ENCODE results near the gene SH3BP4. TPM values are rescaled to one million over a fixed set of nuclear protein-coding genes. Genes with fewer than 3 reads are reported as not detected.

SH3BP4 gene
- total RNA-seq, 1 experiment from 2014 or later: 28.2 TPM

- no peak for DNase-seq (ENCODE audit: extremely low read depth, low read depth)
These were observed 27.7 kb downstream of the SH3BP4 start for GRCh38 chr2:234979204-234980167.

- no peak for DNase-seq (ENCODE audit: extremely low read depth, low read depth)
These were observed 28.8 kb downstream of the SH3BP4 start for GRCh38 chr2:234980451-234981187.

DNA sequence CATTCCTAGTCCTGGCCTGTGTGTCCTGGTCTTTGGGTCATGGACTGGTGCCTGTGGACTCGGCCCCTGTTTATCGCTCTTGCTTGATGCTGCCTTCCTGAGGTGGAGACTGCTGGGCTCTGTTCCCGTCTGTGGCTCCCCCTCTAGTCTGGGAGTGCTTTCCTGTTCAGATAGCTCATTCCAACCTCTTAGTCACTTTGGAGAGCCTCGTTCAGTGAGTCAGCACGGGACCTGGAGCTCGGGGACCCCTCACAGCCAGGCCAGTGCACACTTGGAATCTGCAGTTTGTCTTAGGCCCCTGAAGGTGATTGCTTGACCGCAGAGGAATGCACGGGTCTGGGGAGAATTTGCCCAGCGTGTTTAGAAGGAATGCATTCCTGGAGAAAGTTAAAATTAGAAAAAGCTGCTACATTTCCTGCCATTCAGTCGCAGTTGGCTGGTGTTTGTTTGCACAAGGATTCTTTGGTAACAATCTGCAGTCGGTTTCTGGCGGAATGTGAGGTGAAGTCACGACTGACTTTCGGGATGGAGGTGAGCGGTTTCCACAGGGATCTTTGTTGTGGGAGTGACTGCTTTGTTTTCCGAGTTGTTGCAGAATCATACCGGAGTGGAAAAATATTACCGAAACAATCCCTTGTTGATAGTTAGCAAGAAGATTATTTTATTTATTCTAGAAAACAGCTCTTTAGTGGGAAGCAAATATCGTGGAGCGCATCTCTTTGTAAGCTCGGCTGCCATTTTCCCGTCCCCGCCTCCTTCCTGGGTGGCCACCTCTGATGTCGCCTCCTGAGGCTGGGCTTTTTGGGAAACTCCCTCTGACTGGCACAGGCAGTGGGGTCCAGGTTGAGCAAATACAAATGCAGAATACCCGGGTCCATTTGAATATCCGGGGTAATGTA lies 29.6 kb downstream of the SH3BP4 start:
- DNase-seq (ENCODE audit: extremely low read depth, low read depth): peak; percentile 61

DNA sequence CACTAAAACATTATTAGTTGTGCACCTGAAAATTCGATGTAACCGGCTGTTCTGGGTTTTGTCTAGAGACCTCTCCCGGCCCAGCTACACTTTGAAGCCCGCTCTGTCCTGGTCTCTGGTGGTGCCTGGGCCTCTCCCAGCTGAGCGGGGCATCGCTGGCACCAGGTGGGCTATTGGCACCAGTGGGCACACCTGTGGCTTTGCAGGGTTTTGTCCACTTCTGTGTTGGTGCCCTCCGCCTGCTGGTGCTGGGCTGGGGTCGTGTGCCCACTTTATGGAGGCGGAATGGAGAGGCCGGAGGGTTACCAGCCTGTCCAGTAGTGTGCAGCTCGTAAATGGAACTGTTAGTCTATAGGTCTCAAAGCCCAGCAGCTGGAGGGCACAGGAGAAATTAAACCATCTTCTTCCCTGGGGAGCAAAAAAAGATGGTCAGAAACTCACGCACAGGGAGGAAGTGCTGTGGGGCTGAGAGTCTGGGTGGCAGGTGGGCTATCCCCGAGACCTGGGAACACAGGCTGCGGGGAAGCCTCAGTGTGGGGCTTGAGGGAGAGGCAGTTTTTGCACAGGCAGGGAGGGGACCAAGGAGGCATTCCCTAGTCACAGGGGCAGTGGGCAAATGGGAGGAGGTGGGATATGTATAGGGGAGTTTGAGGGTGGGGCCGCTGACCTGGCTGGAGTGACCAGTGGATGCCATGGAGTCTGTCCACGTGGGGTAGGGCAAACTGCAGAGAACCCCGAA lies 30.4 kb downstream of the SH3BP4 start:
- DNase-seq (ENCODE audit: extremely low read depth, low read depth): no peak

DNA sequence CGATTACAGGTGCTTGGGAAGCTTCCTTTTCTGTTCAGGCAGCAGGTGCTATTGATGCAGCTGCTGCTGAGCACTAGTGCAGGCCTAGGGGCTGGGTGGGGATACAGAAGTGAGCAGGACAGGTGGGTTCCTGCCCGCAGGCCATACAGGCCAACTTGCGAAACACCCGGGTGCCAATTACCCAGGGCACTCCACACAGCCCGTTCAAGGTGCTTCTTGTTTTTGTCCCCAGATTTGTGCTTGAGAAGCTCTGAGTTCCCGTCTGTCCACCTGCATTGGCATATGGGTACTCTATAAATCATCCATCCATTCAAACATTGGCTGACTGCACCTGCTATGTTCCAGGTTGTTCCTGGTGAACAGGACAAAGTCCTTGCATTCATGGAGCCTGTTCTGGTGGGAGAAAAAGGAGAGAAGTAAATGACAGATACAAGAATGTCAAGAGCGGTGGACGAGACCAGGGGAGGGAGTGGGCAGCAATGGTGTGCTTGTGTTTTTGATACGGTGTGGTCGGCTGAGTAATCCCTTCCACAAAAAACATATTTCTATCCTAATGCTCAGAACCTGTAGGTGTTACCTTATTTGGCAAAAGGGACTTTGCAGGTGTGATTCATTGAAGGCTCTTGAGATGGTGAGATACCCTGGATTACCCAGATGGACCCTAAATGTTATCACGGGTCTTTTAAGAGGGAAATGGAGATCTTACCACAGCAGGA lies 31.4 kb downstream of the SH3BP4 start:
- no peak for DNase-seq (ENCODE audit: extremely low read depth, low read depth)

DNA sequence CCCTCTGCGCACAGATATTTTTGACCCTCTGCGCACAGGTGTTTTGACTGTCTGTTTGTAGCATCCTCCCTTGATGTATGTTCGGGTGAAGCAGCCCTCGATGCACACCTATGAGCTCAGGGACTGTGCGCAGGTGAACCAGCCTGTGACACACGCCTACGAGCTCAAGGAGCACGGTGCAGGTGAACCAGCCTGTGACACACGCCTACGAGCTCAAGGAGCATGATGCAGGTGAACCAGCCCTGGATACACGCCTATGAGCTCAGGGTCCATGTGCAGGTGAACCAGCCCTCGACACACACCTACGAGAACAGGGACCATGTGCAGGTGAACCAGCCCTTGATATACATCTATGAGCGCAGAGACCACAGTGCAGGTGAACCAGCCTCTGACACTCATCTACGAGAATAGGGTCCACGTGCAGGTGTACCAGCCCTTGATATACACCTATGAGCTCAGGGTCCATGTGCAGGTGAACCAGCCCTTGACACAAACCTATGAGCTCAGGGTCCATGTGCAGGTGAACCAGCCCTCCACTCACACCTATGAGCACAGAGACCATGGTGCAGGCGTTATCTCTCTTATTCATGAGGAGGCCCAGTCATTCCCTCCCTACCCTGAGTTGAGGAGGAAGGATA lies 33.9 kb downstream of the SH3BP4 start:
- no peak for DNase-seq (ENCODE audit: extremely low read depth, low read depth)

DNA sequence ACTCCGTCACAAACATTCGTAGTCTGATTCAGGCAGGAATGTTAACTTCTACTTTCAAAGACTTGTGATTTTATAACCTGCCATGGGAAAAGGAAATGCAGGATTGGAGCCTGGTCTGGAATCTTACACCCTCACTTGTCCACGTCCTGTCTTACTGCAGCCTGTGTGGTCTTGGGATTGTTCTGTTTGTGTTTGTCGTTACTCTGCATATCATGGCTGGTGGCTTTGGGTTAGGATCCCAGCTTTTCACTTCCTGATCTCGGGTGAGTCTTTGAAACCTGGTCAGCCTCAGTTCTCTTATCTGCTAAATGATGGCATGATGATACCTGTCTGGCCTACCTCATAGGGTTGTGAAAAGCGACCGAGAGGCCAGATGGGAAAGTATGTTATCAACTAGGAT lies 34.6 kb downstream of the SH3BP4 start:
- no peak for DNase-seq (ENCODE audit: extremely low read depth, low read depth)

- DNase-seq (ENCODE audit: extremely low read depth, low read depth): no peak
These were observed 35.3 kb downstream of the SH3BP4 start for GRCh38 chr2:234986876-234987720.

DNA sequence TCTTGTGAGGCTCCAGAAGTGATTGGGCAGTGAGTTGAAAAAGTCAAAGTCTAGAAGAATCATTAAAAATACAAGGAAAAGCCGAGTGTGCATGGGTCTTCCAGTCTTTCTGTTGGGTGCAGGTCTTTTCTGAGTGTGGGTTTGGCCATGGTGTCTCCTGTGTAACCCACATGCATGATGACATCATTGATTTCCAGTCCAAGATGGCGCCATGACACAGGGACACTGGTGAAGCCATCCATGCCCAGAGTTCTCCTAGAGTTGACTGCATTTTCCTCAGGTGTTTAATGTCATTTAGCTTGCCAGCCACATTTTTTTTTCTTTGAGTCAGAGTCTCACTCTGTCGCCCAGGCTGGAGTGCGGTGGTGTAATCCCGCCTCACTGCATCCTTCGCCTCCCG lies 35.9 kb downstream of the SH3BP4 start:
- no peak for DNase-seq (ENCODE audit: extremely low read depth, low read depth)

DNA sequence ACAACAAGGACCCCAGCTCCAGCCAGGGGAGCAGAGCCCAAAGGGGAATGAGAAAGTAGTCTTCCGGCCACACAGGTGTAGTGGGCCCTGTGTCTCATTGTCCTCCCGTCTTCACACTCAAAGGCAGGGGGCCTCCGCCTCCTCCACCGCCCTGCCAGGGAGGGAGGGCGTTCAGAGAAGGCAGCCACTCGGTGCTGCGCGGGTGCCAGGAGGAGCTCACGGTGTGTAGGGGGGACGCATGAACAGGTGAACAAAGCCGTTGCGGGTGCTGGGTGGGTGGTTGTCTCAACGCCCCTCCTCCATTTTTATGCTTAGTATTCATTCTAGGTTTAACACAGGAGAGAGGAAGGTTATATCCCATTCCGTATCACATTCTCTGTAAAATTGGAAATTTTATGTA lies 36.7 kb downstream of the SH3BP4 start:
- DNase-seq (ENCODE audit: extremely low read depth, low read depth): no peak

DNA sequence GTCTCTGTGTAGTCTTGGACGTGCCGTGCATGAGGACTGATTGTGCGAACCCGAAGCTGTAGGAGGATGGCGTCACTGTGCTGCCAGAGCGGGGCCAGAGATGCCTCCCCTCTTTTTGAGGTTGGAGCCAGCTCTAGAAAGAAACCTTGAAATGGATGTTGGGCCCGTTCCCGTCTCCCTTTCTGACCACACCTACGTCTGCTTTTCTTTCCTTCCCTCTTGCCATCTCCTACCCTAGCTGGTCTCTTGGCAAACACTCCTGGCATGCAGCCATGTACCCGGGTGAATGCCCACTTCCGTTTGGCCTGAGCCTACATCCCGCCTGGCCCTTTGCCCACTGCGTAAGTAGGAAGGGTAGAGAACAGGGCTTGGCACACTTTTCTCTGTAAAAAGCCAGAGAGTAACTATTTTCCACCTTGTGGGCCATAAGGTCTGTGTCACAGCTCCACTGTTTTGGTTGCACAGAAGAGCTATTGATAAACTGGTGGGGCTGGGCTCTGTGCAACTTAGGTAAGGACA lies 37.4 kb downstream of the SH3BP4 start:
- no peak for DNase-seq (ENCODE audit: extremely low read depth, low read depth)

DNA sequence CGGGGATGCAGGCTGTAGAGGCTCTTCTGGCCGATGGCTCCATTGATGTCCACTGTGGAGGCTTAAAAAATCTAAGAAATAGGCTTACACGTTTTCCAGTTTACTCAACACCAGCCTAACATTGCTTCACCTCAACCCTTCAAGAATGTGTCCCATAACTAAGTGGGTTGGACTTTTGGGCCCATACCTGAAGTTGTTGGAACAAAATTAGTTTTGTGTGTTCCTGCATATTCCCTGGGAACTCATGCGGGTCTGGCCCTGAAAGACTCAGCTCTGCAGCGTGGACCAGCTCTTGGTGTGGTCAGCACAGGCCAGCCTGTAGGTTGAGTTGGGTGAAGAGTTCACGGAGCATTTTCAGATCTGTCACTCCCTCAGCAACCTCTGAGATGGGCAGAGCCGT lies 38.5 kb downstream of the SH3BP4 start:
- no peak for DNase-seq (ENCODE audit: extremely low read depth, low read depth)

- no peak for DNase-seq (ENCODE audit: extremely low read depth, low read depth)
These were observed 39.5 kb downstream of the SH3BP4 start for GRCh38 chr2:234991290-234991689.

DNA sequence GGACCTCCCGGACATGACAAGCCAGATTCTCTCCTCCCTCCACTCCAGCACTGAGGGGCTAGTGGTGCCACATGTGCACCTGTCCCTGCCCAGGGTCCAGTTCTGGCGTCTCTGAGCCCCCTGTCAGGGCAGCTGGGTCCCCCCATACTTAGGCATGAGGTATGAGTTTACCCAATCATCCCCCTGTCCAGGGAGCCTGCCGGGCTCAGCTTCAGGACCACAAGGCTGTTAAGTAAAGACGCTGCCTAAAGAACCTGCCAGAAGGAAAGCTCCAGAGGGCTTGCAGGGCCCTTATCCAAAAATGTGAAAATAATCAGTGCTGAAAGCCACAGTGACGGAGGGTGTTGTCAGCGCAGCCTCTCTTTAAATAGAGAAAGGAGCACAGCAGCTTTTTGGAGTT lies 40.0 kb downstream of the SH3BP4 start:
- DNase-seq (ENCODE audit: extremely low read depth, low read depth): no peak

- no peak for DNase-seq (ENCODE audit: extremely low read depth, low read depth)
These were observed 40.4 kb downstream of the SH3BP4 start for GRCh38 chr2:234992196-234992595.

DNA sequence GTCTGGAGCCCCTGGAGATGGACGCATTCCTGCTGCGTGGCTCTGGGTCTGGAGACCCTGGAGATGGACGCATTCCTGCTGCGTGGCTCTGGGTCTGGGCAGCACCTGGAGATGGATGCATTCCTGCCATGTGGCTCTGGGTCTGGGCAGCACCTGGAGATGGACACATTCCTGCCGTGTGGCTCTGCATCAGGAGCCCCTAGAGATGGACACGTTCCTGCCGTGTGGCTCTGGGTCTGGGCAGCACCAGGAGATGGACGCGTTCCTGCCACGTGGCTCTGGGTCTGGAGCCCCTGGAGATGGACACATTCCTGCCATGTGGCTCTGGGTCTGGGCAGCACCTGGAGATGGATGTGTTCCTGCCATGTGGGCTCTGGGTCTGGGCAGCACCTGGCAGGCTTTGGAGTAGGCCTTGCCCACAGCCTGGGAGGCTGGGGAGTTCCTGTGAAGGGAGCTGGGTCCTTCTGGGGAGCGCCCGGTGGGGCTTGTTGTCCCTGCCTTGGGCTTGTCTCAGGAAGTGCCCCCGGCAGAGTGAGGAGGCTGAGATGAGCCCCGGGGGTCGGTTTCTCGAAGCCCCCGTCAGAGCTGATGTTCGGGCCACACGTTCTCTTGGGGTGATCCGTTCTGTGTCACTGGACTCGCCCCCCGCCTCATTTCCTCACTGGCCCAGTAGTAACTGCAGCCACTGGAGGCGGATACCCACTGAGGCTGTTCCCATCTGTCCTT lies 41.0 kb downstream of the SH3BP4 start:
- no peak for DNase-seq (ENCODE audit: extremely low read depth, low read depth)

DNA sequence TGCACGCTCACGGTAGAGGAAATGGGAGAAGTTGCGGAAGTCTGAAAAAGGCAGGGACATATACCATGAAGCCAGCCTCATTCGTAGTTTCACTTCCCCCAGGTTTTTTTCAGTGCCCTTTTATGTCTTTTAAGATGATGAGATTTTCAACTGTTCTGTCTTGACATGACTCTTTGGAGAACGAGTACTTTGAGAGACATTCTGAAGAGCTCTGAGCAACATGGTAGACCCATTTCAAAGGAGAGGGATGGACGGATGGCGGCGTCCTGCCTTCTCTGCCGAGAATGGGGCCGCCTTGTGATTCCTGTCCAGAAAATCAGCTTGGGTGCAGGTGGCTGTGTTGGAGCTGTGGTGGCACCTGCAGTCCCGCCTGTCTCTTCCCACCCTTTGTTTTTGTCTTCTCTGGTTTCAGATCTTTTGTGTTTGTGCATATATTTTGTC lies 41.7 kb downstream of the SH3BP4 start:
- no peak for DNase-seq (ENCODE audit: extremely low read depth, low read depth)

All from NCI-H460 (cell line).